WTC11 (cell line): ENCODE data around the gene FAM241A. TPM values are rescaled to one million over a fixed set of nuclear protein-coding genes. Genes with fewer than 3 reads are reported as not detected.

Source experiments
- ATAC-seq: fragments of 200-7000 bp; cut with Tn5 transposase; 2 replicates; pipeline ENCODE4 v1.10.0; 2021; ENCODE audit warnings: mild to moderate bottlenecking, moderate library complexity
- CTCF ChIA-PET: fragments of 300-600 bp; sonication (Branson Sonifier 250); formaldehyde crosslinking; loops from one replicate; lab custom pipeline; 2021; ENCODE audit warnings: antibody characterized with exemption; lab: Charles Lee
- POLR2A ChIA-PET: fragments of 350-600 bp; sonication (Branson Sonifier 250); formaldehyde crosslinking; loops from one replicate; lab custom pipeline; 2021; ENCODE audit warnings: antibody characterized with exemption; lab: Charles Lee
- DNase-seq: peaks from one replicate; pipeline ENCODE4 v3.0.0; 2021; ENCODE audit warnings: low spot score
- H3K27ac Mint-ChIP-seq: 2 replicates; pipeline ENCODE4 v1.8.0; 2021; ENCODE audit warnings: mixed read lengths
- H3K27me3 Mint-ChIP-seq: 2 replicates; pipeline ENCODE4 v1.8.0; 2021; ENCODE audit warnings: low read depth, mild to moderate bottlenecking, moderate library complexity, mixed read lengths
- H3K36me3 Mint-ChIP-seq: 2 replicates; pipeline ENCODE4 v1.8.0; 2021; ENCODE audit warnings: mixed read lengths
- H3K4me1 Mint-ChIP-seq: 2 replicates; pipeline ENCODE4 v1.8.0; 2022; ENCODE audit warnings: mixed read lengths
- H3K4me3 Mint-ChIP-seq: 2 replicates; pipeline ENCODE4 v1.8.0; 2021; ENCODE audit warnings: mild to moderate bottlenecking, moderate library complexity, mixed read lengths
- H3K9me3 Mint-ChIP-seq: 2 replicates; pipeline ENCODE4 v1.8.0; 2021; ENCODE audit warnings: mixed read lengths
- AR ChIP-seq: fragments of 250-450 bp; sonication (Bioruptor Pico); IDR thresholded peaks from 2 replicates; pipeline ENCODE4 v1.9.0; 2021; ENCODE audit warnings: mild to moderate bottlenecking
- ELF4 ChIP-seq: sonication (generic); formaldehyde crosslinking; IDR thresholded peaks from 2 replicates; pipeline ENCODE4 v1.8.1; 2022; ENCODE audit warnings: low read depth, mild to moderate bottlenecking, moderate library complexity, missing genetic modification reagents
- ERG ChIP-seq: fragments of 250-450 bp; sonication (Bioruptor Pico); IDR thresholded peaks from 2 replicates; pipeline ENCODE4 v1.8.0; 2021; ENCODE audit warnings: mild to moderate bottlenecking
- FOXJ3 ChIP-seq: sonication (generic); formaldehyde crosslinking; IDR thresholded peaks from 2 replicates; pipeline ENCODE4 v1.9.0; 2021; ENCODE audit warnings: missing genetic modification reagents, mild to moderate bottlenecking, borderline replicate concordance
- HMGXB4 ChIP-seq: sonication (generic); formaldehyde crosslinking; IDR thresholded peaks from 2 replicates; pipeline ENCODE4 v1.8.1; 2023; ENCODE audit warnings: mild to moderate bottlenecking, moderate library complexity, missing genetic modification reagents
- KAT7 ChIP-seq: sonication (generic); formaldehyde crosslinking; IDR thresholded peaks from 2 replicates; pipeline ENCODE4 v1.8.1; 2023; ENCODE audit warnings: missing genetic modification reagents, mild to moderate bottlenecking, borderline replicate concordance
- MLX ChIP-seq: sonication (generic); formaldehyde crosslinking; IDR thresholded peaks from 2 replicates; pipeline ENCODE4 v1.8.1; 2023; ENCODE audit warnings: mild to moderate bottlenecking, missing genetic modification reagents, moderate library complexity
- NFATC4 ChIP-seq: fragments of 250-450 bp; sonication (Bioruptor Pico); IDR thresholded peaks from 2 replicates; pipeline ENCODE4 v1.9.0; 2021; ENCODE audit warnings: mild to moderate bottlenecking
- NR1H2 ChIP-seq: sonication (generic); formaldehyde crosslinking; IDR thresholded peaks from 2 replicates; pipeline ENCODE4 v1.9.0; 2021; ENCODE audit warnings: mild to moderate bottlenecking, moderate library complexity, missing genetic modification reagents
- PRDM15 ChIP-seq: sonication (generic); formaldehyde crosslinking; IDR thresholded peaks from 2 replicates; pipeline ENCODE4 v1.8.0; 2022; ENCODE audit warnings: missing genetic modification reagents
- RELA ChIP-seq: sonication (generic); formaldehyde crosslinking; IDR thresholded peaks from 2 replicates; pipeline ENCODE4 v1.8.1; 2022; ENCODE audit warnings: missing genetic modification reagents, mild to moderate bottlenecking, borderline replicate concordance
- SMAD3 ChIP-seq: sonication (generic); formaldehyde crosslinking; IDR thresholded peaks from 2 replicates; pipeline ENCODE4 v1.8.0; 2022; ENCODE audit warnings: missing genetic modification reagents, mild to moderate bottlenecking, borderline replicate concordance
- USF2 ChIP-seq: sonication (generic); formaldehyde crosslinking; IDR thresholded peaks from 2 replicates; pipeline ENCODE4 v1.8.1; 2023; ENCODE audit warnings: mild to moderate bottlenecking, missing genetic modification reagents, moderate library complexity
- ZNF263 ChIP-seq: sonication (generic); formaldehyde crosslinking; IDR thresholded peaks from 2 replicates; pipeline ENCODE4 v1.8.1; 2022; ENCODE audit warnings: low read depth, mild to moderate bottlenecking, moderate library complexity, missing genetic modification reagents
- ZSCAN18 ChIP-seq: fragments of 250-450 bp; sonication (Bioruptor Pico); IDR thresholded peaks from 2 replicates; pipeline ENCODE4 v2.1.2; 2022; ENCODE audit warnings: mild to moderate bottlenecking, moderate library complexity
- total RNA-seq: library from RNA; stranded (reverse); gene quantifications from 3 replicates; pipeline ENCODE4 v1.2.3, GENCODE V29; 2021

FAM241A gene
- total RNA-seq, 1 experiment from 2014 or later = 0.22 TPM

GRCh38 chr4:112182604-112183003 is 37.4 kb downstream of the FAM241A start (continued):
- TF ChIP-seq PRDM15 = no peak
- no peak for TF ChIP-seq ZNF263
- TF ChIP-seq NFATC4 (CRISPR knock-in tag) = no peak
- no peak for TF ChIP-seq NR1H2
- TF ChIP-seq, all 79 proteins: peak for 0

GRCh38 chr4:112183252-112183651 is 38.0 kb downstream of the FAM241A start:
- Mint-ChIP-seq H3K4me1 (peaks cover 8% of the 10 kb centered on the region), H3K9me3 (no peaks in the 10 kb centered on the region)
- CTCF ChIA-PET = no interaction called here

More at GRCh38 chr4:112183252-112183651, 38.0 kb downstream of the FAM241A start:
- DNase-seq (no peak), ATAC-seq (no peak)
- Mint-ChIP-seq H3K27me3 (no peaks in the 10 kb centered on the region), H3K4me3 (no peak overlapping the region), H3K36me3 (no peaks in the 10 kb centered on the region), H3K27ac (no peak overlapping the region)
- POLR2A ChIA-PET = no interaction called here
- TF ChIP-seq ZSCAN18 (no peak), ELF4 (no peak), FOXJ3 (CRISPR knock-in tag) (no peak), PRDM15 (no peak), ERG (no peak), HMGXB4 (CRISPR knock-in tag) (no peak), MLX (CRISPR knock-in tag) (no peak), AR (CRISPR knock-in tag) (no peak), RELA (CRISPR knock-in tag) (no peak), USF2 (no peak), SMAD3 (CRISPR knock-in tag) (no peak), KAT7 (CRISPR knock-in tag) (no peak)
